Mesenchymal stem cell (in vitro differentiated cells and primary cell): ENCODE data around the gene OR52E5.

Experiments used
- DNase-seq: peaks from one replicate; pipeline ENCODE4 v3.0.0-alpha.2; 2013
- H2AFZ ChIP-seq: one replicate; pipeline ENCODE4 v1.6.1; 2013; ENCODE audit warnings: low read depth, mild to moderate bottlenecking, control low read depth, inconsistent platforms, low read length, moderate library complexity
- H2AK5ac ChIP-seq: 2 replicates; pipeline ENCODE4 v1.6.1; 2013; ENCODE audit warnings: low read length, moderate library complexity, mild to moderate bottlenecking, inconsistent platforms; ENCODE audit not compliant: severe bottlenecking
- H2BK120ac ChIP-seq: one replicate; pipeline ENCODE4 v1.6.1; 2013; ENCODE audit warnings: low read depth, mild to moderate bottlenecking, inconsistent platforms, low read length, moderate library complexity
- H2BK12ac ChIP-seq, 2 experiments: one replicate each; pipeline ENCODE4 v1.6.1; 2013; ENCODE audit warnings: inconsistent platforms in 2 of 2, low read length in 2 of 2, mild to moderate bottlenecking in 2 of 2, moderate library complexity in 2 of 2, control low read depth in 1 of 2
- H2BK15ac ChIP-seq: one replicate; pipeline ENCODE4 v1.6.1; 2013; ENCODE audit warnings: mild to moderate bottlenecking, low read depth, inconsistent platforms; ENCODE audit not compliant: poor library complexity, severe bottlenecking
- H2BK5ac ChIP-seq: 2 replicates; pipeline ENCODE4 v1.6.1; 2013; ENCODE audit warnings: low read depth, mild to moderate bottlenecking, low read length, control low read depth, inconsistent platforms; ENCODE audit not compliant: poor library complexity, severe bottlenecking
- H3K14ac ChIP-seq, 2 experiments: one replicate each; pipeline ENCODE4 v1.6.1; 2013; ENCODE audit warnings: inconsistent platforms in 2 of 2, low read length in 2 of 2, control low read depth in 1 of 2, mild to moderate bottlenecking in 1 of 2, moderate library complexity in 1 of 2
- H3K18ac ChIP-seq, 2 experiments: one replicate each; pipeline ENCODE4 v1.6.1; 2013; ENCODE audit warnings: inconsistent platforms in 2 of 2, low read length in 2 of 2, control low read depth in 1 of 2, low read depth in 1 of 2, mild to moderate bottlenecking in 1 of 2
- H3K23ac ChIP-seq, 2 experiments: one replicate each; pipeline ENCODE4 v1.6.1; 2013; ENCODE audit warnings: inconsistent platforms in 2 of 2, low read length in 2 of 2, mild to moderate bottlenecking in 2 of 2, moderate library complexity in 2 of 2, control low read depth in 1 of 2
- H3K27ac ChIP-seq: 2 replicates; pipeline ENCODE4 v1.5.1; 2013; ENCODE audit warnings: mild to moderate bottlenecking, moderate library complexity, low read length, control low read depth, inconsistent platforms; ENCODE audit not compliant: poor library complexity, severe bottlenecking
- H3K27me3 ChIP-seq, 2 experiments: 2 replicates each; pipeline versions ENCODE4 v1.6.1 to v1.7.0; 2013; ENCODE audit warnings: low read length in 2 of 2, mild to moderate bottlenecking in 2 of 2, moderate library complexity in 2 of 2, control low read depth in 1 of 2, inconsistent platforms in 1 of 2; ENCODE audit not compliant: control insufficient read depth in 1 of 2, insufficient read depth in 1 of 2
- H3K36me3 ChIP-seq, 2 experiments: 2 replicates each; pipeline versions ENCODE4 v1.6.1 to v1.7.0; 2013; ENCODE audit warnings: low read length in 2 of 2, control low read depth in 1 of 2, inconsistent platforms in 1 of 2, low read depth in 1 of 2, mild to moderate bottlenecking in 1 of 2; ENCODE audit not compliant: insufficient read depth in 2 of 2, control insufficient read depth in 1 of 2
- H3K4ac ChIP-seq, 2 experiments: one replicate each; pipeline ENCODE4 v1.6.1; 2013; ENCODE audit warnings: inconsistent platforms in 2 of 2, low read length in 2 of 2, mild to moderate bottlenecking in 2 of 2, moderate library complexity in 2 of 2, control low read depth in 1 of 2, low read depth in 1 of 2
- H3K4me1 ChIP-seq: 2 replicates; pipeline ENCODE4 v1.6.1; 2013; ENCODE audit warnings: low read depth, low read length, control low read depth; ENCODE audit not compliant: control insufficient read depth, insufficient read depth
- H3K4me2 ChIP-seq: 2 replicates; pipeline ENCODE4 v1.6.1; 2013; ENCODE audit warnings: low read length, mild to moderate bottlenecking, inconsistent platforms; ENCODE audit not compliant: poor library complexity, severe bottlenecking
- H3K4me3 ChIP-seq, 2 experiments: 2 replicates each; pipeline versions ENCODE4 v1.5.1 to v1.7.0; 2013; ENCODE audit warnings: low read length in 2 of 2, mild to moderate bottlenecking in 2 of 2, control low read depth in 1 of 2, low read depth in 1 of 2; ENCODE audit not compliant: insufficient read depth in 1 of 2
- H3K79me1 ChIP-seq: replicated peaks from 2 replicates; pipeline ENCODE4 v1.6.1; 2013; ENCODE audit warnings: mild to moderate bottlenecking, control low read depth, low read length, inconsistent platforms; ENCODE audit not compliant: poor library complexity, severe bottlenecking
- H3K9ac ChIP-seq: 2 replicates; pipeline ENCODE4 v1.7.0; 2013; ENCODE audit warnings: mild to moderate bottlenecking, low read length, moderate library complexity
- H3K9me3 ChIP-seq: 2 replicates; pipeline ENCODE4 v1.7.0; 2013; ENCODE audit warnings: mild to moderate bottlenecking, low read length; ENCODE audit not compliant: control insufficient read depth
- H4K8ac ChIP-seq: one replicate; pipeline ENCODE4 v1.6.1; 2013; ENCODE audit warnings: inconsistent platforms, mild to moderate bottlenecking, low read length, moderate library complexity
- H4K91ac ChIP-seq: one replicate; pipeline ENCODE4 v1.6.1; 2013; ENCODE audit warnings: mild to moderate bottlenecking, low read length, inconsistent platforms
- WGBS: methylation state at CpG from one replicate; pipeline ENCODE4 v1.1.7; 2013; ENCODE audit warnings: mixed read lengths; 5-methylcytosine and 5-hydroxymethylcytosine counted together

OR52E5 gene

DNA sequence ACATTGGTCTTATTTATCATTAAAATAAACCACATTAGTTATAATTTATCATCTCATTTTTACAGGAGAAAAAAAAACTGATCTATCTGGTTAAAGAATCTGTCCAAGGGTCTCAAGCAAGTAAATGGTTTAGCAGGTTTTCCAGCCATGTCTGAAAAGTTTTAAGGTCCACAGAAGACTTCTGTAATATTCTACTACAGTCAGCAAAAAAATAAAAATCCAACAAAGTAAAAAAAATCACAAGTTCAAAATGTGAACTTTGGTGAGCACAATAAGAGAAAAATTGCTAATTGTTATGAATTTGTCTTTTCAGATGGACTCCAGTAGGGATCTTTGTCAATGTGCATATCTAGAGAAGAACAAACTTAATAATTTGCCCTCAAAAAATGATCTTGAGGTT is 11.3 kb upstream of the OR52E5 start:
- Histone ChIP-seq H3K18ac (no peak overlapping the region), H4K91ac (no peak overlapping the region), H3K79me1 (no peaks in the 10 kb centered on the region), H3K27ac (no peak overlapping the region), H2BK120ac (no peak overlapping the region), H3K23ac (no peak overlapping the region), H3K9ac (no peak overlapping the region), H3K36me3 (no peaks in the 10 kb centered on the region), H3K9me3 (no peaks in the 10 kb centered on the region), H3K4me2 (no peak overlapping the region), H3K4me1 (no peaks in the 10 kb centered on the region), H3K4ac (no peak overlapping the region), H2BK5ac (no peak overlapping the region), H3K14ac (no peak overlapping the region), H2BK12ac (no peak overlapping the region), H4K8ac (no peak overlapping the region), H3K4me3 (no peak overlapping the region), H2AK5ac (no peak overlapping the region), H3K27me3 (peaks cover 0 to 2% of the 10 kb centered on the region in 2 experiments), H2BK15ac (no peak overlapping the region), H2AFZ (no peak overlapping the region)
- no peak for DNase-seq

GRCh38 chr11:5887172-5887571 is 5.8 kb upstream of the OR52E5 start:
- Histone ChIP-seq H2BK5ac (no peak overlapping the region), H2BK15ac (no peak overlapping the region), H3K9ac (no peak overlapping the region), H2AK5ac (no peak overlapping the region), H3K79me1 (no peaks in the 10 kb centered on the region), H3K27me3 (no peaks in the 10 kb centered on the region), H3K14ac (no peak overlapping the region), H3K18ac (no peak overlapping the region), H2BK12ac (no peak overlapping the region), H3K27ac (no peak overlapping the region), H3K4me2 (no peak overlapping the region), H3K4me1 (no peaks in the 10 kb centered on the region), H3K9me3 (no peaks in the 10 kb centered on the region), H2AFZ (no peak overlapping the region), H4K91ac (no peak overlapping the region), H3K4me3 (no peak overlapping the region), H4K8ac (no peak overlapping the region), H3K36me3 (no peaks in the 10 kb centered on the region), H2BK120ac (no peak overlapping the region), H3K23ac (no peak overlapping the region), H3K4ac (no peak overlapping the region)
- 60% methylated on average over 2 of the region's 3 CpGs for WGBS
- no peak for DNase-seq

- Histone ChIP-seq H2BK5ac (no peak overlapping the region), H2BK15ac (no peak overlapping the region), H2BK12ac (no peak overlapping the region), H3K14ac (no peak overlapping the region), H4K91ac (no peak overlapping the region), H3K9ac (no peak overlapping the region), H2BK120ac (no peak overlapping the region), H3K4me3 (no peak overlapping the region), H4K8ac (no peak overlapping the region), H3K23ac (no peak overlapping the region), H3K36me3 (no peaks in the 10 kb centered on the region), H2AK5ac (no peak overlapping the region), H3K9me3 (no peaks in the 10 kb centered on the region), H3K4me2 (no peak overlapping the region), H3K18ac (no peak overlapping the region), H3K27me3 (no peaks in the 10 kb centered on the region), H3K4me1 (no peaks in the 10 kb centered on the region), H3K4ac (no peak overlapping the region), H2AFZ (no peak overlapping the region), H3K27ac (no peak overlapping the region), H3K79me1 (no peaks in the 10 kb centered on the region)
- WGBS = 63% methylated on average over 1 of the region's 1 CpG
- no peak for DNase-seq
Measured at GRCh38 chr11:5887661-5888060, 5.3 kb upstream of the OR52E5 start.

GRCh38 chr11:5891216-5891800 is 1.7 kb upstream of the OR52E5 start:
- no peak overlapping the region for H2BK120ac ChIP-seq
- H4K8ac ChIP-seq = no peak overlapping the region
- H2BK5ac ChIP-seq = no peak overlapping the region
- H3K4me2 ChIP-seq = no peak overlapping the region
- no peak overlapping the region for H3K23ac ChIP-seq
- no peak overlapping the region for H3K9ac ChIP-seq
- no peak overlapping the region for H4K91ac ChIP-seq
- H3K9me3 ChIP-seq = no peaks in the 10 kb centered on the region
- no peak overlapping the region for H2BK15ac ChIP-seq
- H3K18ac ChIP-seq = no peak overlapping the region
- no peak overlapping the region for H2BK12ac ChIP-seq
- H3K4me1 ChIP-seq = no peaks in the 10 kb centered on the region
- no peak overlapping the region for H3K14ac ChIP-seq
- WGBS = 88% methylated on average over 1 of the region's 4 CpGs
- no peaks in the 10 kb centered on the region for H3K79me1 ChIP-seq
- H3K27ac ChIP-seq = no peak overlapping the region
- no peaks in the 10 kb centered on the region for H3K27me3 ChIP-seq
- H2AK5ac ChIP-seq = no peak overlapping the region
- no peak overlapping the region for H2AFZ ChIP-seq
- peak; percentile 9 for DNase-seq
- no peak overlapping the region for H3K4ac ChIP-seq
- H3K36me3 ChIP-seq = no peaks in the 10 kb centered on the region
- no peak overlapping the region for H3K4me3 ChIP-seq
